ENCODE results near the gene SCARB1. TPM values are rescaled to one million over a fixed set of nuclear protein-coding genes. Genes with fewer than 3 reads are reported as not detected.

Gene SCARB1
- total RNA-seq, 2 donors from 2014 or later = 33.0 to 36.2 TPM

GRCh38 chr12:124831590-124831989 lies 32.1 kb downstream of the SCARB1 start:
- no peaks in the 10 kb centered on the region for H3K27me3 Mint-ChIP-seq (ENCODE audit: insufficient read depth)
- Histone ChIP-seq H3K4me3 (ENCODE audit: low read length) (no peak overlapping the region), H3K27ac (ENCODE audit: low read depth, low read length) (no peak overlapping the region), H3K9ac (ENCODE audit: extremely low read depth, low read length, poor library complexity, severe bottlenecking) (no peak overlapping the region), H3K36me3 (ENCODE audit: control insufficient read depth, insufficient read depth, low read length) (no peaks in the 10 kb centered on the region), H3K4me1 (ENCODE audit: control insufficient read depth, insufficient read depth, low read length) (peaks cover 19% of the 10 kb centered on the region), H3K27me3 (ENCODE audit: control insufficient read depth, insufficient read depth, low read length, poor library complexity, severe bottlenecking) (no peaks in the 10 kb centered on the region), H3K9me3 (ENCODE audit: control insufficient read depth, low read length) (peaks cover 10% of the 10 kb centered on the region)
- no peak for TF ChIP-seq CTCF (conservative IDR thresholded peaks at IDR 0.05)
- H3K4me1 Mint-ChIP-seq = peaks cover 35% of the 10 kb centered on the region
- peak overlapping the region; percentile 18 for H3K27ac Mint-ChIP-seq
- peaks cover 8% of the 10 kb centered on the region for H3K36me3 Mint-ChIP-seq (ENCODE audit: low read depth)
- no peak overlapping the region for H3K4me3 Mint-ChIP-seq
- 90 to 94% methylated on average over 8 of the region's 8 CpGs for WGBS, 2 experiments (ENCODE audit: insufficient coverage in 1 of 2, insufficient read length in 1 of 2)
- peak; percentile 53 for DNase-seq
- H3K9me3 Mint-ChIP-seq = peaks cover 10% of the 10 kb centered on the region

GRCh38 chr12:124830306-124830705 lies 33.4 kb downstream of the SCARB1 start:
- WGBS, 2 experiments (ENCODE audit: insufficient coverage in 1 of 2, insufficient read length in 1 of 2) = 99 to 100% methylated on average over 6 of the region's 6 CpGs
- Histone ChIP-seq H3K27ac (ENCODE audit: low read depth, low read length) (no peak overlapping the region), H3K27me3 (ENCODE audit: control insufficient read depth, insufficient read depth, low read length, poor library complexity, severe bottlenecking) (no peaks in the 10 kb centered on the region), H3K4me3 (ENCODE audit: low read length) (no peak overlapping the region), H3K9me3 (ENCODE audit: control insufficient read depth, low read length) (peaks cover 10% of the 10 kb centered on the region), H3K9ac (ENCODE audit: extremely low read depth, low read length, poor library complexity, severe bottlenecking) (no peak overlapping the region), H3K36me3 (ENCODE audit: control insufficient read depth, insufficient read depth, low read length) (no peaks in the 10 kb centered on the region), H3K4me1 (ENCODE audit: control insufficient read depth, insufficient read depth, low read length) (peaks cover 19% of the 10 kb centered on the region)
- Mint-ChIP-seq H3K27me3 (ENCODE audit: insufficient read depth) (no peaks in the 10 kb centered on the region), H3K9me3 (peaks cover 10% of the 10 kb centered on the region), H3K36me3 (ENCODE audit: low read depth) (peaks cover 8% of the 10 kb centered on the region), H3K4me3 (no peak overlapping the region), H3K27ac (no peak overlapping the region), H3K4me1 (peaks cover 39% of the 10 kb centered on the region)
- TF ChIP-seq CTCF (conservative IDR thresholded peaks at IDR 0.05) = no peak
- no peak for DNase-seq

- Histone ChIP-seq H3K36me3 (ENCODE audit: control insufficient read depth, insufficient read depth, low read length) (no peaks in the 10 kb centered on the region), H3K4me3 (ENCODE audit: low read length) (no peak overlapping the region), H3K9ac (ENCODE audit: extremely low read depth, low read length, poor library complexity, severe bottlenecking) (no peak overlapping the region), H3K4me1 (ENCODE audit: control insufficient read depth, insufficient read depth, low read length) (peaks cover 19% of the 10 kb centered on the region), H3K27me3 (ENCODE audit: control insufficient read depth, insufficient read depth, low read length, poor library complexity, severe bottlenecking) (no peaks in the 10 kb centered on the region), H3K9me3 (ENCODE audit: control insufficient read depth, low read length) (peaks cover 10% of the 10 kb centered on the region), H3K27ac (ENCODE audit: low read depth, low read length) (no peak overlapping the region)
- no peak for DNase-seq
- H3K4me3 Mint-ChIP-seq = no peak overlapping the region
- no peak overlapping the region for H3K27ac Mint-ChIP-seq
- H3K9me3 Mint-ChIP-seq = peaks cover 10% of the 10 kb centered on the region
- TF ChIP-seq CTCF (conservative IDR thresholded peaks at IDR 0.05) = no peak
- H3K4me1 Mint-ChIP-seq = peaks cover 39% of the 10 kb centered on the region
- 95 to 100% methylated on average over 4 of the region's 4 CpGs for WGBS, 2 experiments (ENCODE audit: insufficient coverage in 1 of 2, insufficient read length in 1 of 2)
- no peaks in the 10 kb centered on the region for H3K27me3 Mint-ChIP-seq (ENCODE audit: insufficient read depth)
- peaks cover 8% of the 10 kb centered on the region for H3K36me3 Mint-ChIP-seq (ENCODE audit: low read depth)
Measured at GRCh38 chr12:124829708-124830304, 33.9 kb downstream of the SCARB1 start.

Measured in endodermal cell (in vitro differentiated cells).